NCI-H510A (cell line): ENCODE measurements around the gene SLC35F3.
A peak's percentile ranks its signal among the peaks of the same experiment; 100 is the strongest.

Experiments
- DNase-seq: peaks from one replicate; lab custom pipeline; 2025; lab: John Stamatoyannopoulos, UW

Gene SLC35F3

GRCh38 chr1:234320069-234320468, 415.6 kb downstream of the SLC35F3 start:
- no peak for DNase-seq

GRCh38 chr1:234320549-234320948, 416.1 kb downstream of the SLC35F3 start:
- no peak for DNase-seq

GRCh38 chr1:234321231-234321630, 416.8 kb downstream of the SLC35F3 start:
- no peak for DNase-seq

GRCh38 chr1:234322097-234322496, 417.6 kb downstream of the SLC35F3 start:
- DNase-seq = no peak

GRCh38 chr1:234322979-234323378, 418.5 kb downstream of the SLC35F3 start:
- no peak for DNase-seq

- DNase-seq = no peak
Observed at GRCh38 chr1:234324821-234325220, 420.3 kb downstream of the SLC35F3 start.

- DNase-seq = no peak
Observed at GRCh38 chr1:234325878-234326496, 421.5 kb downstream of the SLC35F3 start.

GRCh38 chr1:234326497-234327366, 422.3 kb downstream of the SLC35F3 start:
- no peak for DNase-seq

GRCh38 chr1:234327577-234328164, 423.2 kb downstream of the SLC35F3 start:
- no peak for DNase-seq

GRCh38 chr1:234330843-234331215, 426.4 kb downstream of the SLC35F3 start:
- no peak for DNase-seq

- DNase-seq = no peak
Observed at GRCh38 chr1:234331507-234331906, 427.0 kb downstream of the SLC35F3 start.

- DNase-seq = no peak
Observed at GRCh38 chr1:234336359-234336758, 431.9 kb downstream of the SLC35F3 start.

GRCh38 chr1:234337233-234337632, 432.8 kb downstream of the SLC35F3 start:
- DNase-seq = no peak

- DNase-seq = no peak
Observed at GRCh38 chr1:234340528-234340927, 436.1 kb downstream of the SLC35F3 start.

- no peak for DNase-seq
Observed at GRCh38 chr1:234342774-234343173, 438.3 kb downstream of the SLC35F3 start.

- DNase-seq = no peak
Observed at GRCh38 chr1:234345237-234345636, 440.8 kb downstream of the SLC35F3 start.

GRCh38 chr1:234348964-234349363, 444.5 kb downstream of the SLC35F3 start:
- no peak for DNase-seq

- DNase-seq = no peak
Observed at GRCh38 chr1:234355782-234356510, 451.5 kb downstream of the SLC35F3 start.

- peak; percentile 27 for DNase-seq
Observed at GRCh38 chr1:234356615-234357269, 452.3 kb downstream of the SLC35F3 start.

- no peak for DNase-seq
Observed at GRCh38 chr1:234357831-234358230, 453.4 kb downstream of the SLC35F3 start.

- DNase-seq = no peak
Observed at GRCh38 chr1:234361102-234361603, 456.7 kb downstream of the SLC35F3 start.

GRCh38 chr1:234362558-234362957, 458.1 kb downstream of the SLC35F3 start:
- DNase-seq = no peak
